Trophoblast cell (in vitro differentiated cells and primary cell): ENCODE measurements around the gene TMX1.

Experiments used
- DNase-seq, 2 donors: peaks; one replicate each; pipeline ENCODE4 v3.0.0-alpha.2; 2016
- H2AFZ ChIP-seq: 2 replicates; pipeline ENCODE4 v1.6.1; 2013; ENCODE audit warnings: low read length, moderate library complexity, mild to moderate bottlenecking; ENCODE audit not compliant: insufficient read depth, poor library complexity
- H2AK5ac ChIP-seq: 2 replicates; pipeline ENCODE4 v1.6.1; 2013; ENCODE audit warnings: mild to moderate bottlenecking, low read length
- H2BK120ac ChIP-seq: 2 replicates; pipeline ENCODE4 v1.6.1; 2013; ENCODE audit warnings: low read length, mild to moderate bottlenecking, moderate library complexity; ENCODE audit not compliant: insufficient read depth, poor library complexity
- H2BK12ac ChIP-seq: 2 replicates; pipeline ENCODE4 v1.6.1; 2013; ENCODE audit warnings: mild to moderate bottlenecking, low read length, moderate library complexity
- H2BK5ac ChIP-seq: 2 replicates; pipeline ENCODE4 v1.6.1; 2013; ENCODE audit warnings: low read length, low read depth, moderate library complexity, mild to moderate bottlenecking; ENCODE audit not compliant: poor library complexity
- H3K14ac ChIP-seq: 2 replicates; pipeline ENCODE4 v1.6.1; 2013; ENCODE audit warnings: mild to moderate bottlenecking, low read length
- H3K18ac ChIP-seq: 2 replicates; pipeline ENCODE4 v1.6.1; 2013; ENCODE audit warnings: mild to moderate bottlenecking, low read length
- H3K23ac ChIP-seq: 2 replicates; pipeline ENCODE4 v1.6.1; 2013; ENCODE audit warnings: low read length
- H3K27ac ChIP-seq: 2 replicates; pipeline ENCODE4 v1.5.1; 2013; ENCODE audit warnings: low read depth, mild to moderate bottlenecking, inconsistent platforms, low read length, moderate library complexity
- H3K27me3 ChIP-seq: 2 replicates; pipeline ENCODE4 v1.6.1; 2013; ENCODE audit warnings: inconsistent platforms, mild to moderate bottlenecking, low read length, moderate library complexity; ENCODE audit not compliant: insufficient read depth
- H3K36me3 ChIP-seq, 2 experiments: 1 replicate in 1 of 2; 2 replicates in 1 of 2; pipeline ENCODE4 v1.6.1; 2013; ENCODE audit warnings: low read length in 2 of 2, mild to moderate bottlenecking in 2 of 2, moderate library complexity in 1 of 2; ENCODE audit not compliant: insufficient read depth in 2 of 2, control insufficient read depth in 1 of 2
- H3K4ac ChIP-seq: 2 replicates; pipeline ENCODE4 v1.6.1; 2013; ENCODE audit warnings: low read depth, mild to moderate bottlenecking, low read length, moderate library complexity
- H3K4me1 ChIP-seq, 2 experiments: 1 replicate in 1 of 2; 2 replicates in 1 of 2; pipeline ENCODE4 v1.6.1; 2013; ENCODE audit warnings: low read length in 2 of 2, mild to moderate bottlenecking in 2 of 2, moderate library complexity in 1 of 2; ENCODE audit not compliant: insufficient read depth in 2 of 2, control insufficient read depth in 1 of 2
- H3K4me2 ChIP-seq: 2 replicates; pipeline ENCODE4 v1.6.1; 2013; ENCODE audit warnings: inconsistent platforms, mild to moderate bottlenecking, low read length, moderate library complexity
- H3K4me3 ChIP-seq: 2 replicates; pipeline ENCODE4 v1.5.1; 2013; ENCODE audit warnings: mild to moderate bottlenecking, low read depth, low read length, inconsistent platforms
- H3K79me1 ChIP-seq: one replicate; pipeline ENCODE4 v1.6.1; 2013; ENCODE audit warnings: low read length
- H3K79me2 ChIP-seq: 2 replicates; pipeline ENCODE4 v1.6.1; 2013; ENCODE audit warnings: low read length, mild to moderate bottlenecking; ENCODE audit not compliant: control insufficient read depth, insufficient read depth, poor library complexity
- H3K9ac ChIP-seq: 2 replicates; pipeline ENCODE4 v1.6.1; 2013; ENCODE audit warnings: mild to moderate bottlenecking, low read length
- H3K9me3 ChIP-seq: 2 replicates; pipeline ENCODE4 v1.6.1; 2013; ENCODE audit warnings: low read depth, mild to moderate bottlenecking, control low read depth, inconsistent platforms, low read length; ENCODE audit not compliant: insufficient read depth
- H4K12ac ChIP-seq: 2 replicates; pipeline ENCODE4 v1.6.1; 2013; ENCODE audit warnings: low read depth, mild to moderate bottlenecking, low read length, moderate library complexity
- H4K8ac ChIP-seq: 2 replicates; pipeline ENCODE4 v1.6.1; 2013; ENCODE audit warnings: low read depth, mild to moderate bottlenecking, low read length, moderate library complexity
- H4K91ac ChIP-seq: one replicate; pipeline ENCODE4 v1.6.1; 2013; ENCODE audit warnings: low read depth, mild to moderate bottlenecking, low read length, moderate library complexity
- WGBS: extraction: QIAGEN DNeasy Blood & Tissue Kit; methylation state at CpG from one replicate; pipeline ENCODE4 v1.1.7; 2013; ENCODE audit warnings: missing lambda C conversion rate; ENCODE audit not compliant: insufficient read length, insufficient coverage; ENCODE audit errors: extremely low coverage; 5-methylcytosine and 5-hydroxymethylcytosine counted together

The TMX1 gene

DNA sequence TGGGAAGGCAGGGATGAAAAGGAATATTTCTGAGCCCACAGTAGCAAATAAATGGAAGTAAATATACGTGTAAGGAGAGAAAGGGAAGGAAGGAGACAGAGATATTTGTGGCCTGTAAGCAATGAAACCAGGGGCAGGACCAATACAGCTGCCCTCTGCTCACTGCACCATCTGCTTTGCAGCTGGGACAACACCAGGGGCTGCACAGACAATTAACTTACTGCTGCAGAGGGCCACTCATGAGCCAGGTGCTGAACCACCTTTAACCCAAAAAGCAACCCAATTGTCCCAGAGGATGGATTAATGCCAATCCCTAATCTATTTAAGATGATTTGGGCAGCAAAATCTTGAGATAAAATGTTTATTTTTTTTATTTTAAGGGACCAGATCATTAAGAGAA, 30.6 kb upstream of the TMX1 start:
- no peak overlapping the region for H2BK120ac ChIP-seq
- H3K27me3 ChIP-seq, result no peaks in the 10 kb centered on the region
- no CpG with 5 or more reads among the region's 1 CpG for WGBS
- H3K4me3 ChIP-seq, result no peak overlapping the region
- no peak overlapping the region for H2BK12ac ChIP-seq
- no peak for DNase-seq
- no peak overlapping the region for H3K23ac ChIP-seq
- no peak overlapping the region for H4K12ac ChIP-seq
- H3K9ac ChIP-seq, result no peak overlapping the region
- no peak overlapping the region for H2AK5ac ChIP-seq
- no peak overlapping the region for H3K4me2 ChIP-seq
- H4K91ac ChIP-seq, result no peak overlapping the region
- H3K79me1 ChIP-seq, result no peaks in the 10 kb centered on the region
- H2BK5ac ChIP-seq, result no peak overlapping the region
- H3K4ac ChIP-seq, result no peak overlapping the region
- no peaks in the 10 kb centered on the region for H3K36me3 ChIP-seq
- H2AFZ ChIP-seq, result no peak overlapping the region
- no peaks in the 10 kb centered on the region for H3K4me1 ChIP-seq
- no peak overlapping the region for H3K27ac ChIP-seq
- no peak overlapping the region for H3K18ac ChIP-seq
- no peak overlapping the region for H3K14ac ChIP-seq
- H3K9me3 ChIP-seq, result no peaks in the 10 kb centered on the region
- H4K8ac ChIP-seq, result no peak overlapping the region
- H3K79me2 ChIP-seq, result no peaks in the 10 kb centered on the region

- H2AFZ ChIP-seq, result no peak overlapping the region
- H4K8ac ChIP-seq, result no peak overlapping the region
- DNase-seq, result no peak
- no peaks in the 10 kb centered on the region for H3K36me3 ChIP-seq
- no peak overlapping the region for H3K9ac ChIP-seq
- no peak overlapping the region for H3K18ac ChIP-seq
- H4K12ac ChIP-seq, result no peak overlapping the region
- WGBS, result no CpG with 5 or more reads among the region's 1 CpG
- H2BK5ac ChIP-seq, result no peak overlapping the region
- H3K23ac ChIP-seq, result no peak overlapping the region
- no peak overlapping the region for H3K4ac ChIP-seq
- H3K27ac ChIP-seq, result no peak overlapping the region
- H2BK12ac ChIP-seq, result no peak overlapping the region
- H2BK120ac ChIP-seq, result no peak overlapping the region
- no peak overlapping the region for H4K91ac ChIP-seq
- no peak overlapping the region for H3K14ac ChIP-seq
- no peaks in the 10 kb centered on the region for H3K9me3 ChIP-seq
- no peaks in the 10 kb centered on the region for H3K79me2 ChIP-seq
- no peaks in the 10 kb centered on the region for H3K4me1 ChIP-seq
- no peak overlapping the region for H3K4me3 ChIP-seq
- no peak overlapping the region for H2AK5ac ChIP-seq
- no peak overlapping the region for H3K4me2 ChIP-seq
- no peaks in the 10 kb centered on the region for H3K79me1 ChIP-seq
- H3K27me3 ChIP-seq, result no peaks in the 10 kb centered on the region
These were observed 29.5 kb upstream of the TMX1 start for GRCh38 chr14:51210594-51210993.

GRCh38 chr14:51211149-51211548, 28.9 kb upstream of the TMX1 start:
- H2BK120ac ChIP-seq, result no peak overlapping the region
- H2BK5ac ChIP-seq, result no peak overlapping the region
- H3K18ac ChIP-seq, result no peak overlapping the region
- H3K79me1 ChIP-seq, result no peaks in the 10 kb centered on the region
- no peak overlapping the region for H2AFZ ChIP-seq
- H3K79me2 ChIP-seq, result no peaks in the 10 kb centered on the region
- H3K4me1 ChIP-seq, result no peaks in the 10 kb centered on the region
- H3K9ac ChIP-seq, result no peak overlapping the region
- H3K4ac ChIP-seq, result no peak overlapping the region
- H3K4me2 ChIP-seq, result no peak overlapping the region
- no peak overlapping the region for H2AK5ac ChIP-seq
- DNase-seq, result no peak
- H3K23ac ChIP-seq, result no peak overlapping the region
- H3K36me3 ChIP-seq, result no peaks in the 10 kb centered on the region
- no peak overlapping the region for H3K14ac ChIP-seq
- H4K91ac ChIP-seq, result no peak overlapping the region
- no peak overlapping the region for H4K8ac ChIP-seq
- no peak overlapping the region for H2BK12ac ChIP-seq
- no peaks in the 10 kb centered on the region for H3K9me3 ChIP-seq
- no peak overlapping the region for H3K27ac ChIP-seq
- H3K4me3 ChIP-seq, result no peak overlapping the region
- no peak overlapping the region for H4K12ac ChIP-seq
- H3K27me3 ChIP-seq, result no peaks in the 10 kb centered on the region

- H3K4ac ChIP-seq, result no peak overlapping the region
- H3K4me2 ChIP-seq, result no peak overlapping the region
- no peaks in the 10 kb centered on the region for H3K36me3 ChIP-seq
- H4K91ac ChIP-seq, result no peak overlapping the region
- H3K27me3 ChIP-seq, result no peaks in the 10 kb centered on the region
- H3K79me2 ChIP-seq, result no peaks in the 10 kb centered on the region
- H2BK5ac ChIP-seq, result no peak overlapping the region
- WGBS, result no CpG with 5 or more reads among the region's 1 CpG
- H3K9me3 ChIP-seq, result no peaks in the 10 kb centered on the region
- no peak overlapping the region for H3K18ac ChIP-seq
- no peak overlapping the region for H3K23ac ChIP-seq
- no peak overlapping the region for H4K12ac ChIP-seq
- no peak overlapping the region for H3K27ac ChIP-seq
- H3K4me1 ChIP-seq, result no peaks in the 10 kb centered on the region
- no peak overlapping the region for H3K4me3 ChIP-seq
- H3K79me1 ChIP-seq, result no peaks in the 10 kb centered on the region
- no peak overlapping the region for H2BK12ac ChIP-seq
- H3K14ac ChIP-seq, result no peak overlapping the region
- H2BK120ac ChIP-seq, result no peak overlapping the region
- no peak overlapping the region for H4K8ac ChIP-seq
- no peak overlapping the region for H2AK5ac ChIP-seq
- H2AFZ ChIP-seq, result no peak overlapping the region
- no peak for DNase-seq
- no peak overlapping the region for H3K9ac ChIP-seq
These were observed 23.4 kb upstream of the TMX1 start for GRCh38 chr14:51216602-51217001.
